IMR-90 (cell line): ENCODE measurements around the gene CUBN. TPM values are rescaled to one million over a fixed set of nuclear protein-coding genes. Genes with fewer than 3 reads are reported as not detected.

Experiments
- ATAC-seq: fragments of 200-7000 bp; cut with Tn5 transposase; 2 replicates; pipeline ENCODE4 v1.9.1; 2020; ENCODE audit warnings: low read depth, mild to moderate bottlenecking, moderate library complexity
- BruUV-seq: library from RNA; stranded (reverse); fragments of 400-500 nt; replicated peaks from 2 replicates; lab custom pipeline; 2021; lab: Mats Ljungman, UMichigan
- CTCF ChIA-PET: fragments of 300-600 bp; formaldehyde crosslinking; extraction: SDS; loops from one replicate; lab custom pipeline; 2021; ENCODE audit warnings: antibody characterized with exemption; lab: Yijun Ruan, JAX
- POLR2A ChIA-PET: fragments of 300-600 bp; sonication (Branson Sonifier 250); formaldehyde crosslinking; loops from one replicate; lab custom pipeline; 2022; ENCODE audit warnings: antibody characterized with exemption; ENCODE audit not compliant: unreplicated experiment; lab: Charles Lee
- DNase-seq: peaks from one replicate; pipeline ENCODE4 v3.0.0; 2013
- H2AFZ ChIP-seq: replicated peaks from 2 replicates; pipeline ENCODE3; 2013; ENCODE audit warnings: low read length, mild to moderate bottlenecking; ENCODE audit not compliant: poor library complexity
- H2AK5ac ChIP-seq: 2 replicates; pipeline ENCODE4 v1.6.1; 2013; ENCODE audit warnings: low read depth, low read length, inconsistent platforms
- H2AK9ac ChIP-seq: replicated peaks from 2 replicates; pipeline ENCODE3; 2013; ENCODE audit warnings: mild to moderate bottlenecking, low read depth, low read length, moderate library complexity; ENCODE audit not compliant: poor library complexity
- H2BK120ac ChIP-seq: 2 replicates; pipeline ENCODE4 v1.6.1; 2013; ENCODE audit warnings: low read depth, low read length, inconsistent platforms
- H2BK15ac ChIP-seq: 3 replicates; pipeline ENCODE4 v1.6.1; 2013; ENCODE audit warnings: low read depth, low read length, inconsistent platforms
- H2BK20ac ChIP-seq: 2 replicates; pipeline ENCODE4 v1.6.1; 2013; ENCODE audit warnings: low read depth, mild to moderate bottlenecking, inconsistent platforms, low read length, moderate library complexity
- H2BK5ac ChIP-seq: 2 replicates; pipeline ENCODE4 v1.6.1; 2013; ENCODE audit warnings: mild to moderate bottlenecking, low read depth, low read length, inconsistent platforms; ENCODE audit not compliant: poor library complexity, severe bottlenecking
- H3K14ac ChIP-seq: replicated peaks from 2 replicates; pipeline ENCODE4 v1.6.1; 2013; ENCODE audit warnings: low read depth, low read length, inconsistent platforms
- H3K18ac ChIP-seq: 2 replicates; pipeline ENCODE4 v1.6.1; 2013; ENCODE audit warnings: low read depth, low read length, control low read depth
- H3K23ac ChIP-seq: 2 replicates; pipeline ENCODE4 v1.6.1; 2013; ENCODE audit warnings: low read depth, low read length, inconsistent platforms
- H3K27ac ChIP-seq: 2 replicates; pipeline ENCODE4 v1.5.1; 2013; ENCODE audit warnings: mild to moderate bottlenecking, control low read depth, low read length; ENCODE audit not compliant: insufficient read depth
- H3K27me3 ChIP-seq: 2 replicates; pipeline ENCODE4 v1.6.1; 2013; ENCODE audit warnings: low read length; ENCODE audit not compliant: control insufficient read depth, insufficient read depth
- H3K36me3 ChIP-seq: 2 replicates; pipeline ENCODE4 v1.6.1; 2013; ENCODE audit warnings: low read length, mixed read lengths; ENCODE audit not compliant: control insufficient read depth, insufficient read depth
- H3K4ac ChIP-seq: 2 replicates; pipeline ENCODE4 v1.6.1; 2013; ENCODE audit warnings: low read depth, low read length, inconsistent platforms
- H3K4me1 ChIP-seq: 2 replicates; pipeline ENCODE4 v1.6.1; 2013; ENCODE audit warnings: low read length, mixed read lengths; ENCODE audit not compliant: control insufficient read depth, insufficient read depth
- H3K4me2 ChIP-seq: 2 replicates; pipeline ENCODE4 v1.6.1; 2013; ENCODE audit warnings: low read depth, mild to moderate bottlenecking, control low read depth, low read length, moderate library complexity
- H3K4me3 ChIP-seq: 2 replicates; pipeline ENCODE4 v1.5.1; 2013; ENCODE audit warnings: low read depth, mild to moderate bottlenecking, control low read depth, low read length, moderate library complexity; ENCODE audit not compliant: insufficient read depth
- H3K56ac ChIP-seq: 2 replicates; pipeline ENCODE4 v1.6.1; 2013; ENCODE audit warnings: low read length, inconsistent platforms; ENCODE audit not compliant: insufficient read depth; ENCODE audit errors: extremely low read depth
- H3K79me1 ChIP-seq, 2 experiments: 2 replicates each; pipeline ENCODE4 v1.6.1; 2013; ENCODE audit warnings: low read length in 2 of 2, inconsistent platforms in 1 of 2, low read depth in 1 of 2
- H3K9ac ChIP-seq: 2 replicates; pipeline ENCODE4 v1.6.1; 2013; ENCODE audit warnings: low read depth, low read length, control low read depth
- H3K9me1 ChIP-seq: 2 replicates; pipeline ENCODE4 v1.6.1; 2013; ENCODE audit warnings: low read length, inconsistent platforms; ENCODE audit not compliant: insufficient read depth
- H3K9me3 ChIP-seq: 2 replicates; pipeline ENCODE4 v1.6.1; 2013; ENCODE audit warnings: low read length; ENCODE audit not compliant: control insufficient read depth, insufficient read depth
- H4K20me1 ChIP-seq: 2 replicates; pipeline ENCODE4 v1.6.1; 2013; ENCODE audit warnings: low read length, inconsistent platforms; ENCODE audit not compliant: insufficient read depth
- H4K5ac ChIP-seq: 2 replicates; pipeline ENCODE4 v1.6.1; 2013; ENCODE audit warnings: mild to moderate bottlenecking, low read depth, low read length, control low read depth
- H4K8ac ChIP-seq, 2 experiments: 2 replicates each; pipeline ENCODE4 v1.6.1; 2013; ENCODE audit warnings: low read depth in 2 of 2, low read length in 2 of 2, control low read depth in 1 of 2, inconsistent platforms in 1 of 2
- H4K91ac ChIP-seq: 2 replicates; pipeline ENCODE4 v1.6.1; 2013; ENCODE audit warnings: low read depth, low read length, inconsistent platforms; ENCODE audit not compliant: insufficient read depth
- BHLHE40 ChIP-seq: fragments of 150-350 bp; IDR thresholded peaks from 2 replicates; pipeline ENCODE4 v1.6.1; 2016; ENCODE audit warnings: mild to moderate bottlenecking, low read depth, low read length
- CHD1 ChIP-seq: IDR thresholded peaks from 2 replicates; pipeline ENCODE4 v1.6.1; 2012; ENCODE audit warnings: low read depth, low read length, improper control_type of control experiment
- FOS ChIP-seq: fragments of 150-350 bp; IDR thresholded peaks from 2 replicates; pipeline ENCODE4 v1.6.1; 2016; ENCODE audit warnings: low read depth, low read length
- MAFK ChIP-seq: IDR thresholded peaks from 2 replicates; pipeline ENCODE4 v1.6.1; 2012; ENCODE audit warnings: low read depth, low read length, improper control_type of control experiment
- MAZ ChIP-seq: IDR thresholded peaks from 2 replicates; pipeline ENCODE4 v1.6.1; 2012; ENCODE audit warnings: low read depth, mild to moderate bottlenecking, low read length, improper control_type of control experiment, moderate library complexity, borderline replicate concordance
- NFE2L2 ChIP-seq: fragments of 150-350 bp; IDR thresholded peaks from 2 replicates; pipeline ENCODE4 v1.6.1; 2016; ENCODE audit warnings: low read depth, mild to moderate bottlenecking, low read length
- RAD21 ChIP-seq: IDR thresholded peaks from 2 replicates; pipeline ENCODE4 v1.6.1; 2012; ENCODE audit warnings: low read length, improper control_type of control experiment
- WGBS, 2 experiments: methylation state at CpG; one replicate each; pipeline versions ENCODE4 v1.1.5 to v1.1.7; 2013; ENCODE audit warnings: missing lambda C conversion rate in 2 of 2; ENCODE audit not compliant: insufficient read length in 1 of 2; ENCODE audit errors: extremely low coverage in 2 of 2; 5-methylcytosine and 5-hydroxymethylcytosine counted together
- dilution Hi-C: fragments of 300-500 bp; cut with HindIII; formaldehyde crosslinking; loops from one replicate; pipeline ENCODE4 v1.14.3; 2018; ENCODE audit warnings: low sequenced_read_pairs; ENCODE audit not compliant: unreplicated experiment
- in situ Hi-C: fragments of 300-500 bp; cut with MboI; formaldehyde crosslinking; loops from 3 replicates; pipeline ENCODE4 v1.14.3; 2019; ENCODE audit warnings: low sequenced_read_pairs, inconsistent platforms, mixed read lengths
- intact Hi-C: fragments of 100-400 bp; cut with micrococcal nuclease; formaldehyde crosslinking; loops from 2 replicates; pipeline ENCODE4 v1.10.0; 2022
- polyA plus RNA-seq, 3 experiments: library from polyadenylated mRNA; depleted of rRNA; stranded (reverse); fragments of >200 nt; gene quantifications; 2 replicates each; pipeline ENCODE4 v1.2.3, GENCODE V29; 2012; ENCODE audit warnings: low replicate concordance in 1 of 3
- total RNA-seq: library from RNA; depleted of rRNA; stranded (reverse); fragments of >200 nt; gene quantifications from 2 replicates; pipeline ENCODE4 v1.2.3, GENCODE V29; 2012
- TF ChIP-seq, protein P1 (sequence below): conservative IDR thresholded peaks from 2 replicates; pipeline ENCODE4 v1.5.1; 2012; ENCODE audit warnings: mild to moderate bottlenecking, low read depth, low read length, improper control_type of control experiment
- TF ChIP-seq, protein P2 (sequence below): fragments of 150-350 bp; IDR thresholded peaks from 2 replicates; pipeline ENCODE4 v1.6.1; 2016; ENCODE audit warnings: low read depth, mild to moderate bottlenecking, low read length, moderate library complexity, borderline replicate concordance
- TF ChIP-seq, protein P3 (sequence below): fragments of 150-350 bp; IDR thresholded peaks from 2 replicates; pipeline ENCODE4 v1.6.1; 2017; ENCODE audit warnings: mild to moderate bottlenecking, antibody characterized with exemption, low read length, low read depth

The CUBN gene
- total and polyA plus RNA-seq, 2 of the 4 experiments (the other 2 are of a cell fraction), result 0.19 to 0.54 TPM

DNA sequence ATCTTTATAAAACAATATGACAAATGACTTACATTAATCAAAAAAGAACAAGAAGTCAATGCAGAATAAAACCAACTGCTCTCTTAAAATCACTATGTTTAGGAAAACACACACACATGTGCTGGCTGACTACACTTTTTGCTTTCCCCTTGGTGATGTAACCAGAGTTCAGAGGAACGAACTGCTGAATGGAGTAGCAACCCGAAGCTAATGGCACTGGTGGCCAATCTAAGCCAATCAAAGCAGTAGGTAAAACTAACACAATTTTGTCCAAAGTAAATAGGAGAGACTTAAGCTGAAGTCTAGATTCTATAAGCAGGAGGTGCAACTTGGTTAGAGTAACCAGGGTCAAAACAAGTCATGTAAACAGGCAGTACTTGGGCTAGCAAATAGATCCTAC, 33.2 kb upstream of the CUBN start:
- dilution Hi-C loops, result no loop called here
- H3K4me3 ChIP-seq, result no peak overlapping the region
- H2AK5ac ChIP-seq, result no peak overlapping the region
- no TSS peak for BruUV-seq
- no peak for DNase-seq
- no peak overlapping the region for H2AK9ac ChIP-seq
- H4K8ac ChIP-seq, result no peak overlapping the region
- no peak overlapping the region for H3K9ac ChIP-seq
- H4K91ac ChIP-seq, result no peak overlapping the region
- no peak overlapping the region for H3K56ac ChIP-seq
- in situ Hi-C loops, result no loop called here
- no peaks in the 10 kb centered on the region for H4K20me1 ChIP-seq
- no peak overlapping the region for H2BK5ac ChIP-seq
- no peak overlapping the region for H3K27ac ChIP-seq
- WGBS, 2 experiments, result no CpG with 5 or more reads among the region's 2 CpGs
- H3K4me1 ChIP-seq, result no peaks in the 10 kb centered on the region
- H3K14ac ChIP-seq, result peak overlapping the region; percentile 4; the same call in 1 of the 2 replicates
- no peaks in the 10 kb centered on the region for H3K36me3 ChIP-seq
- intact Hi-C loops, result no loop called here
- H3K27me3 ChIP-seq, result no peaks in the 10 kb centered on the region
- no peak overlapping the region for H2AFZ ChIP-seq
- ChIA-PET CTCF (no interaction called here), POLR2A (no interaction called here)
- no peaks in the 10 kb centered on the region; a peak in 1 of 4 replicates for H3K79me1 ChIP-seq
- H3K23ac ChIP-seq, result no peak overlapping the region
- ATAC-seq, result no peak
- no peak overlapping the region for H3K18ac ChIP-seq
- H4K5ac ChIP-seq, result no peak overlapping the region
- H3K9me1 ChIP-seq, result 0 out of 2 replicates have a peak, but pooled peaks cover 3% of the 10 kb centered on the region
- no peak overlapping the region for H3K4ac ChIP-seq
- H3K4me2 ChIP-seq, result no peak overlapping the region
- no peak overlapping the region for H2BK20ac ChIP-seq
- no peak overlapping the region for H2BK120ac ChIP-seq
- no peak overlapping the region for H2BK15ac ChIP-seq
- H3K9me3 ChIP-seq, result no peaks in the 10 kb centered on the region
- TF ChIP-seq BHLHE40 (no peak), CHD1 (no peak), MAFK (no peak), MAZ (no peak), RAD21 (no peak), FOS (no peak), NFE2L2 (no peak)
- TF ChIP-seq, protein P1, sequence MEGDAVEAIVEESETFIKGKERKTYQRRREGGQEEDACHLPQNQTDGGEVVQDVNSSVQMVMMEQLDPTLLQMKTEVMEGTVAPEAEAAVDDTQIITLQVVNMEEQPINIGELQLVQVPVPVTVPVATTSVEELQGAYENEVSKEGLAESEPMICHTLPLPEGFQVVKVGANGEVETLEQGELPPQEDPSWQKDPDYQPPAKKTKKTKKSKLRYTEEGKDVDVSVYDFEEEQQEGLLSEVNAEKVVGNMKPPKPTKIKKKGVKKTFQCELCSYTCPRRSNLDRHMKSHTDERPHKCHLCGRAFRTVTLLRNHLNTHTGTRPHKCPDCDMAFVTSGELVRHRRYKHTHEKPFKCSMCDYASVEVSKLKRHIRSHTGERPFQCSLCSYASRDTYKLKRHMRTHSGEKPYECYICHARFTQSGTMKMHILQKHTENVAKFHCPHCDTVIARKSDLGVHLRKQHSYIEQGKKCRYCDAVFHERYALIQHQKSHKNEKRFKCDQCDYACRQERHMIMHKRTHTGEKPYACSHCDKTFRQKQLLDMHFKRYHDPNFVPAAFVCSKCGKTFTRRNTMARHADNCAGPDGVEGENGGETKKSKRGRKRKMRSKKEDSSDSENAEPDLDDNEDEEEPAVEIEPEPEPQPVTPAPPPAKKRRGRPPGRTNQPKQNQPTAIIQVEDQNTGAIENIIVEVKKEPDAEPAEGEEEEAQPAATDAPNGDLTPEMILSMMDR, result no peak
- TF ChIP-seq, protein P2, sequence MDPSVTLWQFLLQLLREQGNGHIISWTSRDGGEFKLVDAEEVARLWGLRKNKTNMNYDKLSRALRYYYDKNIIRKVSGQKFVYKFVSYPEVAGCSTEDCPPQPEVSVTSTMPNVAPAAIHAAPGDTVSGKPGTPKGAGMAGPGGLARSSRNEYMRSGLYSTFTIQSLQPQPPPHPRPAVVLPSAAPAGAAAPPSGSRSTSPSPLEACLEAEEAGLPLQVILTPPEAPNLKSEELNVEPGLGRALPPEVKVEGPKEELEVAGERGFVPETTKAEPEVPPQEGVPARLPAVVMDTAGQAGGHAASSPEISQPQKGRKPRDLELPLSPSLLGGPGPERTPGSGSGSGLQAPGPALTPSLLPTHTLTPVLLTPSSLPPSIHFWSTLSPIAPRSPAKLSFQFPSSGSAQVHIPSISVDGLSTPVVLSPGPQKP, result no peak
- TF ChIP-seq, protein P3, sequence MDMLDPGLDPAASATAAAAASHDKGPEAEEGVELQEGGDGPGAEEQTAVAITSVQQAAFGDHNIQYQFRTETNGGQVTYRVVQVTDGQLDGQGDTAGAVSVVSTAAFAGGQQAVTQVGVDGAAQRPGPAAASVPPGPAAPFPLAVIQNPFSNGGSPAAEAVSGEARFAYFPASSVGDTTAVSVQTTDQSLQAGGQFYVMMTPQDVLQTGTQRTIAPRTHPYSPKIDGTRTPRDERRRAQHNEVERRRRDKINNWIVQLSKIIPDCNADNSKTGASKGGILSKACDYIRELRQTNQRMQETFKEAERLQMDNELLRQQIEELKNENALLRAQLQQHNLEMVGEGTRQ, result no peak
